Mucosa of gallbladder (tissue), 1 donor: ENCODE data around the gene ITPRID1. TPM values are rescaled to one million over a fixed set of nuclear protein-coding genes. Genes with fewer than 3 reads are reported as not detected.

Experiments
- DNase-seq: peaks from one replicate; pipeline ENCODE4 v3.0.0-alpha.2; 2020; ENCODE audit warnings: low spot score
- total RNA-seq: library from RNA; stranded (reverse); gene quantifications from one replicate; pipeline ENCODE4 v1.2.1, GENCODE V29; 2021
- donor health status: DM: no; HTN: no; CAD: no.

Gene ITPRID1
- total RNA-seq, 1 donor from 2014 or later, result 0.43 TPM

- peak; percentile 61 for DNase-seq
Observed at GRCh38 chr7:31633894-31634494, 120.1 kb downstream of the ITPRID1 start.

- DNase-seq, result no peak
Observed at GRCh38 chr7:31640381-31640780, 126.5 kb downstream of the ITPRID1 start.

GRCh38 chr7:31642681-31643115, 128.8 kb downstream of the ITPRID1 start:
- no peak for DNase-seq

- no peak for DNase-seq
Observed at GRCh38 chr7:31646942-31647341, 133.1 kb downstream of the ITPRID1 start.

- DNase-seq, result no peak
Observed at GRCh38 chr7:31647511-31647910, 133.6 kb downstream of the ITPRID1 start.

- DNase-seq, result no peak
Observed at GRCh38 chr7:31648288-31648687, 134.4 kb downstream of the ITPRID1 start.

- DNase-seq, result no peak
Observed at GRCh38 chr7:31648880-31649279, 135.0 kb downstream of the ITPRID1 start.

GRCh38 chr7:31651234-31652062, 137.6 kb downstream of the ITPRID1 start:
- no peak for DNase-seq

GRCh38 chr7:31652063-31652326, 138.1 kb downstream of the ITPRID1 start:
- DNase-seq, result no peak

- DNase-seq, result no peak
Observed at GRCh38 chr7:31663072-31663471, 149.2 kb downstream of the ITPRID1 start.

- DNase-seq, result no peak
Observed at GRCh38 chr7:31664890-31665289, 151.0 kb downstream of the ITPRID1 start.

GRCh38 chr7:31665546-31665945, 151.7 kb downstream of the ITPRID1 start:
- DNase-seq, result no peak

- DNase-seq, result no peak
Observed at GRCh38 chr7:31669461-31669860, 155.6 kb downstream of the ITPRID1 start.

- no peak for DNase-seq
Observed at GRCh38 chr7:31679574-31680305, 165.8 kb downstream of the ITPRID1 start.

- DNase-seq, result no peak
Observed at GRCh38 chr7:31683445-31684225, 169.7 kb downstream of the ITPRID1 start.

GRCh38 chr7:31687024-31687748, 173.3 kb downstream of the ITPRID1 start, which contains the start of gene PPP1R17:
Gene PPP1R17, plus strand, starts transcription at chr7:31687215. Its CDS starts 5,227 bp downstream, at chr7:31692442.
- DNase-seq, result no peak

GRCh38 chr7:31688372-31688771, 174.5 kb downstream of the ITPRID1 start:
- DNase-seq, result no peak

- DNase-seq, result no peak
Observed at GRCh38 chr7:31688996-31689395, 175.1 kb downstream of the ITPRID1 start.

- DNase-seq, result peak; percentile 13
Observed at GRCh38 chr7:31690935-31691334, 177.0 kb downstream of the ITPRID1 start.

- no peak for DNase-seq
Observed at GRCh38 chr7:31692451-31692850, 178.6 kb downstream of the ITPRID1 start.

GRCh38 chr7:31692871-31693270, 179.0 kb downstream of the ITPRID1 start:
- no peak for DNase-seq
